ENCODE data around the gene BIN2. TPM values are rescaled to one million over a fixed set of nuclear protein-coding genes. Genes with fewer than 3 reads are reported as not detected.

Gene BIN2
- total RNA-seq, 2 donors from 2014 or later: not detected

GRCh38 chr12:51269174-51270066 lies 54.6 kb downstream of the BIN2 start:
- peak overlapping the region; percentile 88 for H3K4me3 Mint-ChIP-seq
- Histone ChIP-seq H3K36me3 (ENCODE audit: control insufficient read depth, insufficient read depth, low read length) (peaks cover 14% of the 10 kb centered on the region), H3K9ac (ENCODE audit: extremely low read depth, low read length, poor library complexity, severe bottlenecking) (peak overlapping the region; percentile 26), H3K27ac (ENCODE audit: low read depth, low read length) (no peak overlapping the region), H3K27me3 (ENCODE audit: control insufficient read depth, insufficient read depth, low read length, poor library complexity, severe bottlenecking) (no peaks in the 10 kb centered on the region), H3K4me1 (ENCODE audit: control insufficient read depth, insufficient read depth, low read length) (no peaks in the 10 kb centered on the region), H3K9me3 (ENCODE audit: control insufficient read depth, low read length) (no peaks in the 10 kb centered on the region), H3K4me3 (ENCODE audit: low read length) (peak overlapping the region; percentile 81)
- DNase-seq: peak; percentile 97
- peak; percentile 84 for TF ChIP-seq CTCF (conservative IDR thresholded peaks at IDR 0.05)
- no peaks in the 10 kb centered on the region for H3K9me3 Mint-ChIP-seq
- H3K27me3 Mint-ChIP-seq (ENCODE audit: insufficient read depth): peaks cover 11% of the 10 kb centered on the region
- peak overlapping the region; percentile 87 for H3K27ac Mint-ChIP-seq
- peaks cover 24% of the 10 kb centered on the region for H3K4me1 Mint-ChIP-seq
- WGBS, 2 experiments (ENCODE audit: insufficient coverage in 1 of 2, insufficient read length in 1 of 2): 7 to 28% methylated on average over 10 to 59 of the region's 59 CpGs
- H3K36me3 Mint-ChIP-seq (ENCODE audit: low read depth): peaks cover 29% of the 10 kb centered on the region

GRCh38 chr12:51265024-51265423 lies 59.0 kb downstream of the BIN2 start:
- H3K27me3 ChIP-seq (ENCODE audit: control insufficient read depth, insufficient read depth, low read length, poor library complexity, severe bottlenecking): no peaks in the 10 kb centered on the region
- peaks cover 37% of the 10 kb centered on the region for H3K36me3 Mint-ChIP-seq (ENCODE audit: low read depth)
- H3K4me1 ChIP-seq (ENCODE audit: control insufficient read depth, insufficient read depth, low read length): no peaks in the 10 kb centered on the region

GRCh38 chr12:51264297-51264696 lies 59.7 kb downstream of the BIN2 start:
- no peaks in the 10 kb centered on the region for H3K4me1 ChIP-seq (ENCODE audit: control insufficient read depth, insufficient read depth, low read length)
- no peaks in the 10 kb centered on the region for H3K9me3 ChIP-seq (ENCODE audit: control insufficient read depth, low read length)
- Mint-ChIP-seq H3K27me3 (ENCODE audit: insufficient read depth) (peaks cover 2% of the 10 kb centered on the region), H3K4me1 (peaks cover 13% of the 10 kb centered on the region), H3K4me3 (no peak overlapping the region), H3K27ac (no peak overlapping the region), H3K36me3 (ENCODE audit: low read depth) (peaks cover 39% of the 10 kb centered on the region), H3K9me3 (no peaks in the 10 kb centered on the region)
- no peak overlapping the region for H3K9ac ChIP-seq (ENCODE audit: extremely low read depth, low read length, poor library complexity, severe bottlenecking)
- no peak for DNase-seq
- 94% methylated on average over 5 of the region's 5 CpGs; no CpG with 5 or more reads in 1 of the 2 experiments for WGBS, 2 experiments (ENCODE audit: insufficient coverage in 1 of 2, insufficient read length in 1 of 2)
- peaks cover 14% of the 10 kb centered on the region for H3K36me3 ChIP-seq (ENCODE audit: control insufficient read depth, insufficient read depth, low read length)
- H3K4me3 ChIP-seq (ENCODE audit: low read length): no peak overlapping the region
- no peak for TF ChIP-seq CTCF (conservative IDR thresholded peaks at IDR 0.05)
- H3K27ac ChIP-seq (ENCODE audit: low read depth, low read length): no peak overlapping the region
- no peaks in the 10 kb centered on the region for H3K27me3 ChIP-seq (ENCODE audit: control insufficient read depth, insufficient read depth, low read length, poor library complexity, severe bottlenecking)

More at GRCh38 chr12:51265024-51265423, 59.0 kb downstream of the BIN2 start:
- peaks cover 2% of the 10 kb centered on the region for H3K27me3 Mint-ChIP-seq (ENCODE audit: insufficient read depth)
- no peak overlapping the region for H3K9ac ChIP-seq (ENCODE audit: extremely low read depth, low read length, poor library complexity, severe bottlenecking)
- no peaks in the 10 kb centered on the region for H3K9me3 ChIP-seq (ENCODE audit: control insufficient read depth, low read length)
- peaks cover 14% of the 10 kb centered on the region for H3K36me3 ChIP-seq (ENCODE audit: control insufficient read depth, insufficient read depth, low read length)
- no peak for DNase-seq
- peaks cover 15% of the 10 kb centered on the region for H3K4me1 Mint-ChIP-seq
- H3K9me3 Mint-ChIP-seq: no peaks in the 10 kb centered on the region
- no peak overlapping the region for H3K4me3 ChIP-seq (ENCODE audit: low read length)
- no peak overlapping the region for H3K27ac Mint-ChIP-seq
- no peak overlapping the region for H3K27ac ChIP-seq (ENCODE audit: low read depth, low read length)
- TF ChIP-seq CTCF (conservative IDR thresholded peaks at IDR 0.05): no peak
- H3K4me3 Mint-ChIP-seq: no peak overlapping the region

All from endodermal cell (in vitro differentiated cells).